CD14-positive monocyte (primary cell): Measurements from ENCODE around the gene SLC16A9. TPM values are rescaled to one million over a fixed set of nuclear protein-coding genes. Genes with fewer than 3 reads are reported as not detected.

Source experiments
- DNase-seq, 3 donors: peaks; one replicate each; pipeline ENCODE4 v3.0.0-alpha.2; 2011 to 2022
- H2AFZ ChIP-seq: 2 replicates; pipeline ENCODE4 v1.6.0; 2012; ENCODE audit warnings: mild to moderate bottlenecking, low read depth, low read length, inconsistent platforms; ENCODE audit not compliant: insufficient read depth, poor library complexity, severe bottlenecking
- H3K27ac ChIP-seq, 2 donors: 1 replicate in 1 of 2; 2 replicates in 1 of 2; pipeline ENCODE4 v1.5.1; 2012 to 2013; ENCODE audit warnings: low read length in 2 of 2, control low read depth in 1 of 2, inconsistent platforms in 1 of 2, low read depth in 1 of 2, mild to moderate bottlenecking in 1 of 2
- H3K27me3 ChIP-seq, 2 donors: one replicate each; pipeline versions ENCODE4 v1.6.0 to v1.6.1; 2011 to 2013; ENCODE audit warnings: low read length in 2 of 2; ENCODE audit not compliant: control insufficient read depth in 2 of 2, insufficient read depth in 2 of 2
- H3K36me3 ChIP-seq, 2 donors: replicated peaks in 1 of 2; 1 replicate in 1 of 2; 2 replicates in 1 of 2; pipeline versions ENCODE4 v1.5.1 to v1.6.1; 2012 to 2013; ENCODE audit warnings: low read length in 2 of 2, control low read depth in 1 of 2, inconsistent platforms in 1 of 2, mild to moderate bottlenecking in 1 of 2; ENCODE audit not compliant: insufficient read depth in 2 of 2, control insufficient read depth in 1 of 2
- H3K4me1 ChIP-seq, 2 donors: 1 replicate in 1 of 2; 2 replicates in 1 of 2; pipeline versions ENCODE4 v1.5.1 to v1.6.1; 2012 to 2013; ENCODE audit warnings: low read length in 2 of 2, control low read depth in 1 of 2, inconsistent platforms in 1 of 2, mild to moderate bottlenecking in 1 of 2, moderate library complexity in 1 of 2; ENCODE audit not compliant: insufficient read depth in 2 of 2, control insufficient read depth in 1 of 2
- H3K4me2 ChIP-seq: replicated peaks from 2 replicates; pipeline ENCODE3; 2012; ENCODE audit warnings: low read length, moderate library complexity, mild to moderate bottlenecking; ENCODE audit not compliant: poor library complexity, severe bottlenecking; ENCODE audit errors: extremely low read depth
- H3K4me3 ChIP-seq, 3 experiments: fragments of 200-600 bp in 1 of 3; sonication (generic) in 1 of 3; replicated peaks in 1 of 3; 1 replicate in 2 of 3; 2 replicates in 1 of 3; pipeline ENCODE4 v1.5.1; 2011 to 2013; ENCODE audit warnings: low read length in 3 of 3, mild to moderate bottlenecking in 3 of 3, control low read depth in 2 of 3, low read depth in 2 of 3, inconsistent platforms in 1 of 3, moderate library complexity in 1 of 3
- H3K79me2 ChIP-seq: 2 replicates; pipeline ENCODE4 v1.6.0; 2012; ENCODE audit warnings: mild to moderate bottlenecking, control low read depth, inconsistent platforms, low read length, moderate library complexity; ENCODE audit not compliant: insufficient read depth
- H3K9ac ChIP-seq: 2 replicates; pipeline ENCODE4 v1.6.0; 2017; ENCODE audit warnings: low read length, mild to moderate bottlenecking; ENCODE audit not compliant: insufficient read depth, poor library complexity, severe bottlenecking
- H3K9me3 ChIP-seq, 2 donors: replicated peaks in 1 of 2; 1 replicate in 1 of 2; 2 replicates in 1 of 2; pipeline versions ENCODE4 v1.5.1 to v1.6.1; 2012 to 2013; ENCODE audit warnings: low read length in 2 of 2, control low read depth in 1 of 2; ENCODE audit not compliant: control insufficient read depth in 1 of 2, insufficient read depth in 1 of 2
- H4K20me1 ChIP-seq: 2 replicates; pipeline ENCODE4 v1.6.0; 2012; ENCODE audit warnings: mild to moderate bottlenecking, low read length, control low read depth, moderate library complexity; ENCODE audit not compliant: insufficient read depth
- H3K27ac Mint-ChIP-seq, 7 donors: one replicate each; pipeline ENCODE4 v1.8.0; 2020; ENCODE audit warnings: mild to moderate bottlenecking in 7 of 7, mixed read lengths in 7 of 7, moderate library complexity in 6 of 7, inconsistent platforms in 2 of 7
- H3K27me3 Mint-ChIP-seq, 3 donors: one replicate each; pipeline ENCODE4 v1.8.0; 2021 to 2022; ENCODE audit warnings: low read depth in 3 of 3, mild to moderate bottlenecking in 3 of 3, mixed read lengths in 3 of 3, moderate library complexity in 3 of 3, inconsistent platforms in 1 of 3
- H3K36me3 Mint-ChIP-seq, 2 donors: one replicate each; pipeline ENCODE4 v1.8.0; 2020; ENCODE audit warnings: mixed read lengths in 2 of 2, inconsistent platforms in 1 of 2, mild to moderate bottlenecking in 1 of 2
- H3K4me1 Mint-ChIP-seq: one replicate; pipeline ENCODE4 v1.8.0; 2020; ENCODE audit warnings: mild to moderate bottlenecking, mixed read lengths
- H3K4me3 Mint-ChIP-seq, 2 donors: one replicate each; pipeline ENCODE4 v1.8.0; 2020; ENCODE audit warnings: mild to moderate bottlenecking in 2 of 2, mixed read lengths in 2 of 2, moderate library complexity in 1 of 2
- H3K9me3 Mint-ChIP-seq, 7 donors: one replicate each; pipeline ENCODE4 v1.8.0; 2020 to 2022; ENCODE audit warnings: mixed read lengths in 7 of 7, mild to moderate bottlenecking in 6 of 7, moderate library complexity in 6 of 7, inconsistent platforms in 2 of 7
- WGBS: methylation state at CpG from one replicate; pipeline ENCODE4 v1.1.5; 2013; ENCODE audit warnings: missing lambda C conversion rate; ENCODE audit not compliant: insufficient coverage; 5-methylcytosine and 5-hydroxymethylcytosine counted together
- intact Hi-C, 2 donors: fragments of 100-400 bp; cut with micrococcal nuclease; formaldehyde crosslinking; loops; one replicate each; pipeline versions ENCODE4 v1.15.0 to v1.15.1; 2023
- polyA plus RNA-seq, 3 donors: library from polyadenylated mRNA; depleted of rRNA in 1 of 3; unstranded in 2 of 3; stranded (reverse) in 1 of 3; fragments of 300-500 nt in 2 of 3; fragments of >200 nt in 1 of 3; fragmentation: Illumina TruSeq in 2 of 3; gene quantifications; 1 replicate in 2 of 3; 2 replicates in 1 of 3; pipeline ENCODE4 v1.2.3, GENCODE V29; 2012 to 2021
- TF ChIP-seq, protein P1 (sequence below): fragments of 200-600 bp; IDR thresholded peaks from one replicate; pipeline ENCODE4 v1.8.0; 2022; ENCODE audit warnings: antibody characterized with exemption, mild to moderate bottlenecking

The SLC16A9 gene
- polyA plus RNA-seq, 3 donors = not detected

GRCh38 chr10:59741048-59741447 is 31.4 kb upstream of the SLC16A9 start:
- no peaks in the 10 kb centered on the region for H3K27me3 ChIP-seq
- Mint-ChIP-seq H3K9me3 (peaks cover 5 to 15% (median 8%) of the 10 kb centered on the region in 7 donors), H3K36me3 (no peaks in the 10 kb centered on the region), H3K4me1 (no peaks in the 10 kb centered on the region), H3K4me3 (no peak overlapping the region), H3K27ac (no peak overlapping the region), H3K27me3 (peaks cover 0 to 5% (median 0%) of the 10 kb centered on the region in 3 donors)
- no peak overlapping the region for H3K27ac ChIP-seq
- no peak overlapping the region for H3K4me3 ChIP-seq
- no peaks in the 10 kb centered on the region for H3K4me1 ChIP-seq
- intact Hi-C loops = no loop called here
- TF ChIP-seq, protein P1, sequence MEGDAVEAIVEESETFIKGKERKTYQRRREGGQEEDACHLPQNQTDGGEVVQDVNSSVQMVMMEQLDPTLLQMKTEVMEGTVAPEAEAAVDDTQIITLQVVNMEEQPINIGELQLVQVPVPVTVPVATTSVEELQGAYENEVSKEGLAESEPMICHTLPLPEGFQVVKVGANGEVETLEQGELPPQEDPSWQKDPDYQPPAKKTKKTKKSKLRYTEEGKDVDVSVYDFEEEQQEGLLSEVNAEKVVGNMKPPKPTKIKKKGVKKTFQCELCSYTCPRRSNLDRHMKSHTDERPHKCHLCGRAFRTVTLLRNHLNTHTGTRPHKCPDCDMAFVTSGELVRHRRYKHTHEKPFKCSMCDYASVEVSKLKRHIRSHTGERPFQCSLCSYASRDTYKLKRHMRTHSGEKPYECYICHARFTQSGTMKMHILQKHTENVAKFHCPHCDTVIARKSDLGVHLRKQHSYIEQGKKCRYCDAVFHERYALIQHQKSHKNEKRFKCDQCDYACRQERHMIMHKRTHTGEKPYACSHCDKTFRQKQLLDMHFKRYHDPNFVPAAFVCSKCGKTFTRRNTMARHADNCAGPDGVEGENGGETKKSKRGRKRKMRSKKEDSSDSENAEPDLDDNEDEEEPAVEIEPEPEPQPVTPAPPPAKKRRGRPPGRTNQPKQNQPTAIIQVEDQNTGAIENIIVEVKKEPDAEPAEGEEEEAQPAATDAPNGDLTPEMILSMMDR = no peak
- peaks cover 0 to 6% of the 10 kb centered on the region in 2 donors for H3K9me3 ChIP-seq
- no peaks in the 10 kb centered on the region for H4K20me1 ChIP-seq
- no peaks in the 10 kb centered on the region for H3K79me2 ChIP-seq
- no peak overlapping the region for H3K9ac ChIP-seq
- DNase-seq = no peak
- H3K36me3 ChIP-seq = no peaks in the 10 kb centered on the region
- no peak overlapping the region for H3K4me2 ChIP-seq
- no peak overlapping the region for H2AFZ ChIP-seq

GRCh38 chr10:59736749-59737148 is 27.1 kb upstream of the SLC16A9 start:
- no peaks in the 10 kb centered on the region for H3K27me3 ChIP-seq
- H3K4me1 ChIP-seq = no peaks in the 10 kb centered on the region
- intact Hi-C loops = no loop called here
- no CpG with 5 or more reads among the region's 1 CpG for WGBS
- Mint-ChIP-seq H3K27ac (peak overlapping the region in 1 of 7 donors; percentile 20), H3K4me1 (peaks cover 3% of the 10 kb centered on the region), H3K4me3 (no peak overlapping the region), H3K9me3 (peaks cover 0 to 5% (median 3%) of the 10 kb centered on the region in 7 donors), H3K27me3 (peaks cover 0 to 4% (median 0%) of the 10 kb centered on the region in 3 donors), H3K36me3 (no peaks in the 10 kb centered on the region)
- H4K20me1 ChIP-seq = no peaks in the 10 kb centered on the region
- no peak overlapping the region for H2AFZ ChIP-seq
- H3K79me2 ChIP-seq = no peaks in the 10 kb centered on the region
- H3K27ac ChIP-seq = no peak overlapping the region
- TF ChIP-seq, protein P1 = no peak
- no peaks in the 10 kb centered on the region for H3K9me3 ChIP-seq
- H3K4me3 ChIP-seq = no peak overlapping the region
- H3K36me3 ChIP-seq = no peaks in the 10 kb centered on the region
- H3K4me2 ChIP-seq = no peak overlapping the region
- no peak for DNase-seq
- no peak overlapping the region for H3K9ac ChIP-seq
